GM21367 (cell line): ENCODE measurements around the gene CCDC7.

Source experiments
- ATAC-seq: cut with Tn5 transposase; IDR thresholded peaks from one replicate; pipeline ENCODE4 v1.9.1; 2021; ENCODE audit not compliant: unreplicated experiment

The CCDC7 gene

GRCh38 chr10:32923849-32924248 is 477.9 kb downstream of the CCDC7 start:
- ATAC-seq = no peak
